ENCODE data around the gene ARPC5.
A peak's percentile ranks its signal among the peaks of the same experiment; 100 is the strongest.
"Not testable (repeated sequence)": the region's sequence is repeated elsewhere in the genome, so short reads cannot be mapped to it uniquely, and the experiment has no call there.

The ARPC5 gene

DNA sequence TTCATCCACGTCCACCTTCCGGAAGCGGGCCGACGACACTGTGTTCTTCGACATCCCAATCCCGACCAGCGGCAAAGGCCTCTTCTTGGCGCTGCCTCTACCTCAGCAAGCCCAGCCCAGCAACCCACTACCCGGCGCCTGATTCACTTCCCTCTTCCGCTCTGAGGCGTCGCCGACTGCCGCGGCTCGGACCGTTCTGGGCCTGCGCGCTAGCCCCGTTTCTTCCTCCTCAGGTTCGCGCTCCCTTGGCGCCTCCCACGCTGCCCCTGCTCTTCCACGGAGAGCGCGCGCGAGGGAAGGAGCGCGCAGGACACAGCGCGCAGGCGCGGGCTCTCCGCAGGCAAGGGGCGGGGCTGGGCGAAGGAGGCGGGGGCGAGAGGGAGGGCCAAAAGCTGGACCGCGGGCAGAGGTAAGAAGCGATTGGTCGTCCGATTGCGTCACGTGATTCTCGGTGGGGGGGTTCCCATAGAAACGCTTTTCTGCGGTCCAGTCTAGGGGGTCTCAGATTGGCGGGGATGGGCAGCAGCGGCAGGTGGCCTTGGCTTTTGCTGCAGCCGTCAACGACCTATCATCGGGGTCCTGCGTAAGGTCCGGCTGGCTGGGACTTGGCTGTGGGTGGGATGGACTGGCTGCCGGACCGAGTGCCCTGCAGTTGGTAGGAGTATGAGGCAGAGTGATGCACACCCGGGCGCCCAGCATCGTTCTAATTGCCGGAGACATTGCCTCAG lies at the start of gene ARPC5:
TSS of gene ARPC5 (minus strand) at position 178 of the 728 bp plus-strand sequence. CDS start at position 54, 124 bp downstream.
- peak; percentile 96 to 97 for DNase-seq

DNA sequence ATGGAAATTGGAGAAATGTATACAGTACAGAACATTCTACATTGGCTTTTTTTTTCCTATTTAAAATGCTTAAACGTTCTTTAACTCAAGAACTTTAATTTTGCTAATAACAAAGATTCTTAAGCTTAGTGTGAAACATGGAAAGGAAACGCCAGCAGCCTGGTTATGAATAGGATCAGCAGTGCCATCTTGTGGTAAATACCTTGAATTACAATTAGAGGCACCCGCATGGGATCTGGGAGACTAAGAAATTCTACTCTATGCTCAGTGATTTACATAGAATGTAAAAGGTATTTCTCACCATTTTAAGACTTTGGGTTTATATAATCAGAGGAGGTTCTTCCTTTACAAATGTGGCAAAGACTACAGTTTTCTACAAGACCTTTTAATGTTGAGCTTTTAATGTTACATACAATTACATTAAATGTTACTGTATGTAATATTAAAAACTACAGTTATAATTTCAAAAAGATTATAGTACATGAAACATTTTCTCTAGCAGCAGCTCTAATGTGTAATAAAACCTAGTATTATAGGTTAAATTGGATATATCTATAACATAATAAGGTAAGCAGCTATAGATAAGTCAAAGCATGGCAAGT lies 49.6 kb upstream of the ARPC5 start:
- DNase-seq, result no peak

DNA sequence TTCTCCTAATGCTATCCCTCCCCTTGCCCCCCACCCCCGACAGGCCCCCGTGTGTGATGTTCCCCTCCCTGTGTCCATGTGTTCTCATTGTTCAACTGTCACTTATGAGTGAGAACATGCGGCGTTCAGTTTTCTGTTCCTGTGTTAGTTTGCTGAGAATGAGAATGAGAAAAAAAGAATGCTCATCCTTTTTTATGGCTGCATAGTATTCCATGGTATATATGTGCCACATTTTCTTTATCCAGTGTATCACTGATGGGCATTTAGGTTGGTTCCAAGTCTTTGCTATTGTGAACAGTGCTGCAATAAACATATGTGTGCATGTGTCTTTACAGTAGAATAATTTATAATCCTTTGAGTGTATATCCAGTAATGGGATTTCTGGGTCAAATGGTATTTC lies 43.8 kb upstream of the ARPC5 start:
- DNase-seq, result not testable (repeated sequence)

DNA sequence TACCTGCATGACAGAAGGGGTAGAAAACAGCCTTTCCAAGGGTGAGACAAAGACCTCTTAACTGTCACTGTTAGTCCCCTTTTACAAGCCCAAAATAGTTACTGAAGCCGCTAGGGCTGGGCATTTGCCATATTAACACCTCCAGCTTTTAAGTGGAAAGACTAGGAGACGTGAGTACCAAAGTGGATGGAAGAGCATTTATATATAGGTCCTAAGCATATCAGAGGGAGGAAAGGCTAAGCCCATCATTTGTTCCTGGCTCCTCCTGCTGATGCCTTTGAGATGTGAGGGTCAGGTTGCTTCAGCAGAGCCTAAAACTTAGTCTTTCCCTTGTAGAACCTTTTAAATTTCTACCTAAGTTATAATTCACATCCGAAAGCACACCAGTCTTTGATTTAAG lies 43.2 kb upstream of the ARPC5 start:
- no peak for DNase-seq

DNA sequence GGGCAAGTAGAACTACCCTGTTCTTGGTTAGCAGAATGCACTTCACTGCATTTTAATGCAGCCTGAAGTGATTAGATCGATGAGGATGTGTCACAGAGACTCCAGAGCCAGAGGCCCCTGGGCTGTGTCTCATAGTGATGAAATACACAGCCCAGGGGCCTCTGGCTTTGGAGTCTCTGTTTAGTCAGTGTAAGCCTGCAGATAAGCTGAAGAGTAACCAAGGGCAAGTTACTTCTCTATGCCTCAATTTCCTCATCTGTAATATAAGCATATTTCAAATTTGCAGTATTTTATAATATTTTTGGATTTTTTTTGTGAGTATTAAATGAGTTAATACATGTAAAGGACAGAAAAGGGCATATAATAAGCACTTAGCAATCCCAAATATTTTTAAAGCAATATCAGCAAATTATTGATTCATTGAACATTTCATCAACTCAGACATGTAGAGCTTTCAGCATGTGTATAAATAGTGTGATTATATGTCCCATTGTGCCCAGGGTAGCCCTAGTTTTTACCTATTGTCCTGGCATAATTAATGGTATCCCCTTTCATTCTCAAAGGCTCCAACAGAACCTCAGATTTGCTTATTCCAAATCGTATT lies 41.1 kb upstream of the ARPC5 start:
- no peak for DNase-seq

DNA sequence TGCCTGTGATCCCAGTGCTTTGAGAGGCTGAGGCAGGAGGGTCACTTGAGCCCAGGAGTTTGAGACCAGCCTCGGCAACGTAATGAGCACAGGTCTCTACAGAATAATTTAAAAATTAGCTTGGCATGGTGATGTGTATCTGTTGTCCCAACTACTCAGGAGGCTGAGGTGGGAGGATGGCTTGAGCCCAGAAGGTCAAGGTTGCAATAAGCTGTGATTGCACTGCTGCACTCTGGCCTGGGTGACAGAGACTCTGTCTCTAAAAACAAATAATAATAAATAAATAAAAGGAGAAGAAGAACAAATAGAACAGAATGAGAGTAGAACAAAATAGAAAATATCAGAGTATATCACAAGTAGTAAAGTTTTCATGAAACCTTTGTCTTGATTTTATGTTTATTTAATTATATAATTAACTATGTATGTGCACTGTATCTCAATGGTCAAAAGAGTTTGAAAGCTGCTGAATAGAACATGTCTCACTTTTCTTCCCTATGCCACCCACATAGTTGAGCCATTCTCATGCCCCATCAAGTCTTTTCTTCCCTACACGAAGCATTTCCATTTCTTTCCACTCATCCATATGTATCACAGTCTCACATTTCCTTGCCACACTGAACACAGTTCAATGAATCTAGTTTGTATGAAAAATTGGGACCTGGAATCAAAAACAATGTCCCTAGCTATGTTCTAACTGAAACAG lies 40.5 kb upstream of the ARPC5 start:
- DNase-seq, result no peak

DNA sequence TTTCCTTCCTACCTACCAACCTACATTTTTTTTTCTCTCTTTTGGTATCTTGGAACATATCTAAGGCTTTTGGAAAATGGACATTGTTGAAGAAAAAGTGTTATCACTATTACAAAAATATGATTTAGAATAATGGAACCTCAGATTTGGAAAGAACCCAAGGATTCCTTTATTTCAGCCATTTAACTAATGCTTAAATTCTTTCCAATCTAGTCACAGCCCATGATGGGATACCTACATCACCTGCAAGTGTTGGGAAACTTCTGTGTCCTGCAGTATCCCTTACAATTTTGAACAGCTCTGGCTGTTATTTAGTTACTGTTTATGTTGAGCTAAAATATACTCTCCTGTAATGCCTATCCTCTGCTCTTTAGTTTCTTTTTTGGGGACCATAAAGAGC lies 39.8 kb upstream of the ARPC5 start:
- DNase-seq, result no peak

DNA sequence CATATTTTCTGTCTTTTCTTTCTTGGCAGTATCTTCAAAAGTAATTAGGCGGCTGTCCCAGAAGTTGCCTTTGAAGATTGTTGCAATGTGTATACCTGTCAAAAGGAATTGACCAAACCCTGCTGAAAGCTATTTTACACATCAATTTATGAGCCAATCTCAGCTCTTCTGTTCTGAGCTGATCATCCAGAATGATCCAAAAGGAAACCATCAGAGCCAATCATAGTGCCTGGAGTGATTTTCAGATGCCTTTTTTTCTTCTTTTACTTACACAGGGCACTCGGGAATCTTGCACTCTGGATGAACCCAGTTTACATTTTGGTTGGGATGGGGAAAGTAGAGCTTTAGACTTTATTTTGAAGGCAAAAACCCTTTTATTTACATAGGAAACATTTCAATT lies 39.3 kb upstream of the ARPC5 start:
- DNase-seq, result no peak

DNA sequence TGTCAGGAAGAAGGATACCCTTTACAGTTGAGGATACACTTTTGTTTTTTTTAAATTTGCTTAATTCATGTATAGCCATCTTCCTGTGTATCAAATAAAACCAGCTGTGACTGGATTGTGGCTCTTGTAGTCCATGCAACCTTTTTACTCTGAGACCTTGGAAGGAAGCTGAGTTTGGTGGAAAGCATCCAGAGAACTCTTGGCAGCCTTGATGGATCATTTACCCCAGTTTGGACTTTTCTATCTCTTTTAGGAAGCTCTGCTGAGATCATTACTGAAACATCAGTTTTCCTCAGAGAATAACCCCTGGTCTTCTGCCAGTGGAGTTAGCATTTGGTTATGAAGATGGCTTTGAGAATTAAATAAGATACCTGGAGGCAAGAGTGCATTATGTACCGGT lies 38.8 kb upstream of the ARPC5 start:
- no peak for DNase-seq

DNA sequence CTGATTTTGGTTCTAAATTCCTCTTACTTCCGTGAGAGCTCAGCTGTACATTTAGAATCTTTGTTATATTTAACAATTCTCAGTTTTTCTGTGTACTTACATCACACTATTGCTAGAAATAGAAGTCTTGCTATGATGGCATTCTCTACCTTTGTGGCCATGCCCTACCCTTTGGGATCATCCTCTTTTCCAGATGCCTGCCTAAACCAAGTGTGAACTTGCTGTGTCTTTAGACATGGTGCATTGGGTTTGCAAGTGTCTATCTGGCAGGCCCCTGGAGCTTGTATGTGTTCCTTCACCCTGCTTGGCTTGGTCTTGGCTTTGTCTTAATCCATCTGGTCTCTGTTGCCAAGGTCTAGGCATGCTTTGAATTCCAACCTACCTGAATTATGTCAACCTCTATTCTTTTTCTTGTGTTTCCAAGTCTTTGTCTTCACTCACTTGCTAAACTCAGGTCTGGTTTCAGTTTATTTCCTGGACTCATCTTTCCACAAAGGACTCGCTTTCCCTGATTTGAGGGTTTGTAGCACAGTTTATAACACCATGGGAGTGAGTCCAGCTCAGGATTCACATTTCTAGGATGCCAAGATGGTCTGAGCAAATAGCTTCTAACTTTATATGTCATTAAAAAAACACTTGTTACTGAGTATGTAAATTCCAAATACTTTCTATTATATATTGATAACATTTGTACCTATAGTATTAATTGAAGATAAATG lies 38.2 kb upstream of the ARPC5 start:
- no peak for DNase-seq

DNA sequence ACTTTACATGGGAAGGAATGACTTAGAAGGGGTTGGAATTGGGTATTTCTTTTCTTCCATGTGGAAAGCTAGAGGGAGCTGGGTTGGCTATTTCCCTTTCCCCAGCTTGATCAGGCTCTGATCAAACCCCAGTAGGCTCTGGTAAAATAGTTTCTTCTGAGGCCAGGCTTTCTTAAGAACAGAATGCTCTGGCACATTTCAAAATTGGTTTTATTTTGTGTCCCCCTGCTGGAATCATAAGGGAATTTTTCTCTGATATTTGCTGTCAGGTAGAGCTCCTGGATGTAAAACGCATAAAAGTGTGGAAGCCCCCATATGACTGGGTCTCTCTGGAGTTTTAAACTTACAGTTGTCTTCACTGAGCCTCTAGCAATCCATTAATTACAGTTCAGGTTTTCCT lies 34.6 kb upstream of the ARPC5 start:
- DNase-seq, result no peak

DNA sequence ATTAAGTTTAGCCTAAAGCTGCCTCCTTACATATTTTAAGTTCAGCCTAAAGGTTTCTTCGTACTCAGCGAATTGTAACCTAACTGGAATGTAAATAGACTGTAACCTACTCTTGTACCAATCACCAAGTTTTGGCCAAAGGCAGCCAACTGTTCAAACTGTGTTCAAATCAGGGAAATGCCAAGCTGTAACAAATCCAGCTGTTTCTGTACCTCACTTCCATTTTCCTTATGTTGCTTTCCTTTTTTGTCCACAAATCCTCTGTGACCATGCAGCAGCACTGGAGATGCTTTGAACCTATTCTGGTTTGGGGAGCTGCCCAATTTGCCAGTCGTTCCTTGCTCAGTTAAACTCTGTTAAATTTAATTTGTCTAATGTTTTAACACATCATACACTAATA lies 20.8 kb upstream of the ARPC5 start:
- DNase-seq, result no peak

DNA sequence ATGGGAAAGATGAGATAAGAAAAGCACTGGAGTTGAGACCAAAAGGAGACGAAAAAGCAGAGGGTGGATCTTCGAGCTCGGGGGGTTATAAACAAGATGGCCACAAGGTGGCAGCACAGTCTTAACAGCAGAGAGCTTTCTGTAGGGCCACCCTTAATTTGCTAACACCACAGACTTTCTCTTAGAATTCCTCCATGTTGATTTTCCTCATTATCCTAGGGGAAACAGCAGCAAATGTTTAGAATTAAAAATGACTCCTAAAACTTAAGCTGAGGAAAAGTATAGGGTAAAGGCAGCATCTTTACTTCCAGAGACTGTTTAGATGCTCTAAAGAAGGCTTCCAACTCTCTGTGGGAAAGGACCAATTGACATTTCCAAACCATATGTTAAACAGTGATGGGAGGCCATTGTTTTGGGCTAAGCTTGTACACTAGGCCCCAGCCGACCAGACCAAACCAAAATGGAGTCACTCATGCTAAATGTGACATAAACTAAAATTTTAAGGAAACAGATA lies 20.0 kb upstream of the ARPC5 start:
- peak; percentile 75 to 76 for DNase-seq

DNA sequence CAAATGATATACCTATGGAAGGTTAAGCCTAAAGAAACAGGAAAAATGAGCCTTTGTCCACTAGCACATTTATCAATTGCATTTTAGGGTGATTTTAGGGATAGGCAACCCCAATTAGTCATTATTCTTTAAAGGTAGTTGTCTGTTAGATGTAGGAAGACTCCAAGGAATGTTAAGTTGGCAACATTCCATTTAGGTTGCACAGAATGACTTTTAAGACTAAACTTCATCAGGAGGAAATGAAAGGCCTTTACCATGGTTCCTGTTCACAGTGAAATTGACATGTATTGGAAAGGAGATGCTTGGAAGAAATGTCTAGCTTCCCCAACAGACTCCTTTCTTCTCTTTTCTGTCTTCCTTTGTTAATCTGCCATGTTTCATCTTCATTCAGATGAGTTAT lies 19.1 kb upstream of the ARPC5 start:
- DNase-seq, result no peak

DNA sequence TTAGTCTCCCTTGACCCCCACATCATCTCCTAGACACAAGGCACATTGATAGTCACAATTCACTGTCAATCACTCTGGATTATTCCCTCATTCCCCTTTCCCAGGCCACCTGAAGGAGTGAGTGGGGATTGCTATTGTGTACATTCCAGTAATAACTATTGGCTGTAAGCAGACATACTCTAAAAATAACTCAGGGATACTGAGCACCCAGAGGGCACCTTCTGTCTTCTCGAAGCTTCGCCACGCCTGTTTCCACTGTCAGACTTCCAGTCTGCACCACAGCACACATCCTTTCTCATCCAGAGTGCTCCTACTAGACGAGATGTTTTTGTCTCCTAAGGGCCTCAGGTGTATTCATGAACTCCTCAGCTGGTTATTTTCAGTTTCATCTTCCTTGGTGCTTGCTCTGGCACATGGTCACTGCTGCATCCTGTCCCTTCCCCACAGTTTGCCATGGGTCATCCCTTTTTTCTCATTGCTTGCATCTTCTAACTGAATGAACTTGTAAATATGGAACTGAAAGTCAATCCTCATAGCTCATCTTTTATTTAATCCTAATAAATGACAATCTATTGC lies 18.4 kb upstream of the ARPC5 start:
- DNase-seq, result no peak

DNA sequence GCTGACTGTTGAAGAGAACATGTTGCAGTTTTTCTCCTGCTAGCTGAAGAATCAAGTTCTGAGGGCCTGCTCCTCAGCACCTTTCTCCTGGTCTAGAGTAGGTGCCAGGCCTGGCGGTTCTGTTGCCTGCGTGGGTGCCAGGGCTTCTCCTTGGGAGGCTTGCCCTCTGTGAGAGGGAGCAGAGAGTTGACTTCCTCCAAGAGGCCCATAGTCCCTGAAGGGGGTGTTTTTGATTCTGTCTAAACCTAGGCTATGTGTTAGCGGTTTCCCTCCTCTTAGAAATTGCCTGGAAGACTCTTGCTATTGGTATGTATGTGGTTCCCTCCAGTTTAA lies 17.8 kb upstream of the ARPC5 start:
- no peak for DNase-seq

DNA sequence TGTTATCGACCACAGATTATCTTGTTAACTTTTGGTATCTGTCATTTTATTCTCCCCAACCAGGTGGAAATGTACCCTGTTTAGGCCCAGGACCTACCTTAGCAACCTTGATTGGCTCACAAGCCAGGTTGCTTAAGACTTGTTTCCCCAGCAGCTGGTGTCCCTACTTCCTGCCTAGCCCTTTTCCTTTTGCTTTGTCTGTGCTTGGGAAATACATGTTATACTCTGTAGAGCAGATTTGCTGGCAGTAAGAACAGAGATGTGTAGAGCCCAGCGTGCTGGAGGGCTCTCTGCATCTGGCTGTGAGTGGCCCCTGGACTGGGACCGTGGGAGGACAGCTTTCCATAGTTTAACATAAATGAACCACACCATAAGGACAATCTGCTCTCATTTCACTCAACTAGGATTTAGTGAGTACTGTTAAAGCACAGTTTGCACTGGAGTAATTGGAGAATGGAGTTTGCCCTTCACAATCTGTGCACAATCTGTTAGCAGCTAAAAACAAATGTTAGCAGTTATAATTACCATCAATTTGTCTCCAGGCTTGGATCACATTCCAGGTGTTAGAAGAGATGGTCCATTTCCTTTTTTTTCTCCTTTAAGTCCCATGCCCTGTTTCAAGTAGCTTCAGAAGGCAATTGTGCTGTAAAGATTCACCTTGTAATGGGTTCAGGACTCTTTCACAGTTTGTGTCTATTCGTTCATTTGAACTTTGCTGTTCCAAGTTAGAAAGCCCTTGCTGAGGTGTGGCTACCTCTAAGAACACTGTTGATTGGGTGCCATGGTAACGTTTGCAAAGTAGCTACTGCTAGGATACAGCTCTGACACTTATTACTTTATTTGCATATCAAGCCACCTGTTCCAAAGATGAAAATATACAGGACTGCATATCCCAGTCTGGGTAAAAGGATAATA lies 17.2 kb upstream of the ARPC5 start, which contains the start of gene APOBEC4:
TSS of gene APOBEC4 (minus strand) at position 770 of the 915 bp plus-strand sequence. CDS start 4,535 bp downstream, outside the sequence.
- DNase-seq, result no peak

DNA sequence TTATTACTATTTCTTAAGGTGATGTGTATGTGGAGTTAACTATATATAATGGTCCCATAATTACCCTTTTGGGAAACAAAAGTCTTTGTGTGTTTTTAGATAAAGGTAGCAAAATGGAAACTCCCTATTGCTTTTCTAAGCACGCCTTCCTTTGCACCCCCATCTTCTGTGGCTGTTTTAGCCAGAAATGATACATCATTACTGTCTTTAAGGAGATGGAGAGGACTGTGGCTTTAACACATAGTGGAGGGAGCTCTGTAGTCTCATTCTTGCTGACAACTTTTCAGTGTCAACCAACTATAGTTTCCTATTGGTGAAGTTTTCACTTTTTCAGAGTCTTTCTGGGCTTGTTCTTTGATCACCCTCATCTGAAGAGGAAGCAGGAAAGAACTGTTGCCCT lies 16.5 kb upstream of the ARPC5 start:
- DNase-seq, result no peak

DNA sequence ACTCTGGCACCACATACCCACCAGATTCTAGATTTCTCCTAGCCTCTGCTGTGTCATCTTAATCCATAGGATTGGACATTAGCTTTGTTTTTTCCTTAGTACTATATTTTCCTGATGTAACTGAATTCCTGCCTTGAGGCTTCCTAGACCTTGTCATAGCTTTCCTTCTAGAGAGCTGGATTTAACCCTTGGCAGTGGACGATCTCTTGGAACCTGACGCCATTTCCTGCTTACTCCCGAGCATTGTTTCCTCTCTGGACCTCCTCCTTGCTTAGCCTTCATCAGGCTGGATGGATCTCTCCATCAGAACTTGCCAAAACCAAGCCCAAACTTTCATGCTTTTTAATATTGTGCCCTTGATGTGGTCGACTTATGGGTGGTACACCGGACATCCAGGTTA lies 16.0 kb upstream of the ARPC5 start:
- DNase-seq, result no peak

DNA sequence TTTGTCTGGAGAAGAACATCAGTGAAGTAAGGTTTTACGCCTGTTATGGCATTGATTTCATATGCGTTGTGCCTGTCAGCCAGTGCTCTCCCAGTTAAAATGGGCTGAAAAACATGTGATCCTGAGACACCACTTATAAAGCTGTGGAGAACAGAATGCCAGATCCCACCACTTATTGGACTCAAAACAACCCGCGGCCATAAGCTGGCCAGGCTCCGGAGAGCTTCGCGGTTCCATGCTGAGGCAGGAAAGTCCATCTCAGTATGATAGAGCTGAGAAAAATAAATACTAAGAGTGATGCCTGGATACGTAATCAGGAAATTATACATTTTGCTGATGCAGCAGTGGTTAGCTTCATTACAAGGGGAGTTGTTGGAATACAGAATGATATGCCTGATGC lies 12.5 kb upstream of the ARPC5 start:
- DNase-seq, result no peak

DNA sequence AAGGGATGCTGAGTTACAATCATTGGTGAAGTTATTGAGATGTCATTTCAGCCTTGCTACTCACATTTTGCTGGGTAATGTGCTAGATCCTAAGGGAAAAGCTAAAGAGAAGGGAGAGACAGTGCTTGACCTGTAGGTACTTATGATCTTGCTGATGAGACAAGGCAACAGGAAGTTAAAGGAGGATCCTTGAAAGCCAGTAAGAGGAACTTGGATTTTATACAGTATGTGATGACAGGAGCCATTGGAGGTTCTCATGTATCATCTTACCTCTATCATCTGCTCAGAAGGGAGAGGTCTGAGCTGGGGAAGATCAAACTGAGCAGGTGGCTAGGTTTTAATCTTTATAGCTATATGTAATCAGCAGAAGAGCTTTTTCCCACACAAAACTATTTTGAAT lies 11.2 kb upstream of the ARPC5 start:
- DNase-seq, result no peak

Measured in stimulated activated CD4-positive, alpha-beta T cell treated with anti-CD3 and anti-CD28 coated beads, Interleukin-2, amount 100 ng/mL, for 48 hours (primary cell).